GM21529 (cell line): ENCODE measurements around the gene PNPLA2.

Experiments used
- ATAC-seq: cut with Tn5 transposase; IDR thresholded peaks from one replicate; pipeline ENCODE4 v1.9.1; 2021; ENCODE audit not compliant: unreplicated experiment

The PNPLA2 gene

GRCh38 chr11:786235-787083, 32.3 kb upstream of the PNPLA2 start:
- ATAC-seq: no peak

- no peak for ATAC-seq
Measured at GRCh38 chr11:787084-787675, 31.5 kb upstream of the PNPLA2 start.

GRCh38 chr11:788009-788640, 30.6 kb upstream of the PNPLA2 start:
- no peak for ATAC-seq

- no peak for ATAC-seq
Measured at GRCh38 chr11:788953-789940, 29.5 kb upstream of the PNPLA2 start.

GRCh38 chr11:789943-790342, 28.8 kb upstream of the PNPLA2 start, which contains the start of gene CEND1:
Gene CEND1 (minus strand): TSS chr11:790090. CDS start chr11:788576, 1,514 bp downstream.
- no peak for ATAC-seq

GRCh38 chr11:790721-791564, 27.8 kb upstream of the PNPLA2 start:
- no peak for ATAC-seq

- ATAC-seq: no peak
Measured at GRCh38 chr11:791658-792534, 26.8 kb upstream of the PNPLA2 start.

- ATAC-seq: no peak
Measured at GRCh38 chr11:792535-792821, 26.2 kb upstream of the PNPLA2 start.

GRCh38 chr11:792873-793272, 25.8 kb upstream of the PNPLA2 start:
- no peak for ATAC-seq

- no peak for ATAC-seq
Measured at GRCh38 chr11:793556-793955, 25.2 kb upstream of the PNPLA2 start.

- ATAC-seq: no peak
Measured at GRCh38 chr11:794013-794765, 24.5 kb upstream of the PNPLA2 start.

- no peak for ATAC-seq
Measured at GRCh38 chr11:794766-795633, 23.7 kb upstream of the PNPLA2 start.

- peak; percentile 36 for ATAC-seq
Measured at GRCh38 chr11:795634-796564, 22.8 kb upstream of the PNPLA2 start.

- ATAC-seq: no peak
Measured at GRCh38 chr11:796565-797295, 22.0 kb upstream of the PNPLA2 start.

GRCh38 chr11:797296-798092, 21.2 kb upstream of the PNPLA2 start:
- peak; percentile 53 for ATAC-seq
